DMS114 treated with DMSO at 0.1 percent for 48 hours (cell line): ENCODE data around the gene NUCB2.

Source experiments
- DNase-seq: peaks from one replicate; lab custom pipeline; 2025; ENCODE audit not compliant: unreplicated experiment; lab: John Stamatoyannopoulos, UW

The NUCB2 gene

GRCh38 chr11:17379383-17380180 is 103.0 kb downstream of the NUCB2 start:
- no peak for DNase-seq

- no peak for DNase-seq
Observed at GRCh38 chr11:17381156-17381555, 104.6 kb downstream of the NUCB2 start.
